ENCODE data around the gene REX1BD.
"Not testable (repeated sequence)": the region's sequence is repeated elsewhere in the genome, so short reads cannot be mapped to it uniquely, and the experiment has no call there.

Gene REX1BD

GRCh38 chr19:18576383-18576782 lies 12.2 kb upstream of the REX1BD start:
- in situ Hi-C loops (cut with HindIII; ENCODE audit: low sequenced_read_pairs) = loop anchor here (5.0 kb wide), 1 partner anchor 69 kb away; no protein-coding TSS in a partner anchor

GRCh38 chr19:18577365-18577914 lies 11.2 kb upstream of the REX1BD start:
- in situ Hi-C loops (cut with HindIII; ENCODE audit: low sequenced_read_pairs) = loop anchor here (5.0 kb wide), 1 partner anchor 70 kb away; no protein-coding TSS in a partner anchor

- in situ Hi-C loops (cut with HindIII; ENCODE audit: low sequenced_read_pairs) = no loop called here
Measured at GRCh38 chr19:18580311-18580710, 8.3 kb upstream of the REX1BD start.

GRCh38 chr19:18586306-18586705 lies 2.3 kb upstream of the REX1BD start:
- in situ Hi-C loops (cut with HindIII; ENCODE audit: low sequenced_read_pairs) = loop anchor here (5.0 kb wide), 1 partner anchor 86 kb away; no protein-coding TSS in a partner anchor

- in situ Hi-C loops (cut with HindIII; ENCODE audit: low sequenced_read_pairs) = loop anchor here (5.0 kb wide), 1 partner anchor 85 kb away; no protein-coding TSS in a partner anchor
Measured at GRCh38 chr19:18587561-18587960, 1.0 kb upstream of the REX1BD start.

- in situ Hi-C loops (cut with HindIII; ENCODE audit: low sequenced_read_pairs) = loop anchor here (5.0 kb wide), 1 partner anchor 84 kb away; no protein-coding TSS in a partner anchor
Measured at GRCh38 chr19:18587962-18588610, 512 bp upstream of the REX1BD start.

GRCh38 chr19:18589380-18590272 lies 1.0 kb downstream of the REX1BD start:
- in situ Hi-C loops (cut with HindIII; ENCODE audit: low sequenced_read_pairs) = loop anchor here (5.0 kb wide), 1 partner anchor 83 kb away; no protein-coding TSS in a partner anchor

GRCh38 chr19:18590273-18591272 lies 2.0 kb downstream of the REX1BD start:
- in situ Hi-C loops (cut with HindIII; ENCODE audit: low sequenced_read_pairs) = no loop called here

GRCh38 chr19:18591735-18592385 lies 3.3 kb downstream of the REX1BD start:
- in situ Hi-C loops (cut with HindIII; ENCODE audit: low sequenced_read_pairs) = no loop called here

- in situ Hi-C loops (cut with HindIII; ENCODE audit: low sequenced_read_pairs) = not testable (repeated sequence)
Measured at GRCh38 chr19:18592732-18593131, 4.1 kb downstream of the REX1BD start.

- in situ Hi-C loops (cut with HindIII; ENCODE audit: low sequenced_read_pairs) = no loop called here
Measured at GRCh38 chr19:18593367-18594095, 4.9 kb downstream of the REX1BD start.

- in situ Hi-C loops (cut with HindIII; ENCODE audit: low sequenced_read_pairs) = no loop called here
Measured at GRCh38 chr19:18594096-18594823, 5.7 kb downstream of the REX1BD start.

GRCh38 chr19:18594824-18595373 lies 6.3 kb downstream of the REX1BD start:
- in situ Hi-C loops (cut with HindIII; ENCODE audit: low sequenced_read_pairs) = no loop called here

- in situ Hi-C loops (cut with HindIII; ENCODE audit: low sequenced_read_pairs) = no loop called here
Measured at GRCh38 chr19:18595475-18595874, 6.9 kb downstream of the REX1BD start.

GRCh38 chr19:18596752-18597157 lies 8.2 kb downstream of the REX1BD start:
- in situ Hi-C loops (cut with HindIII; ENCODE audit: low sequenced_read_pairs) = no loop called here

- in situ Hi-C loops (cut with HindIII; ENCODE audit: low sequenced_read_pairs) = no loop called here
Measured at GRCh38 chr19:18597809-18598660, 9.4 kb downstream of the REX1BD start.

- in situ Hi-C loops (cut with HindIII; ENCODE audit: low sequenced_read_pairs) = no loop called here
Measured at GRCh38 chr19:18599485-18599884, 10.9 kb downstream of the REX1BD start.

Data from endothelial cell of hepatic sinusoid (primary cell).